Caco-2 (cell line): ENCODE measurements around the gene BRINP3. TPM values are rescaled to one million over a fixed set of nuclear protein-coding genes. Genes with fewer than 3 reads are reported as not detected.

Source experiments
- BruUV-seq: library from RNA; stranded (reverse); fragments of 400-500 nt; replicated peaks from 2 replicates; lab custom pipeline; 2021; lab: Mats Ljungman, UMichigan
- CTCF ChIA-PET: fragments of 300-600 bp; sonication (Branson Sonifier 250); formaldehyde crosslinking; loops from one replicate; lab custom pipeline; 2022; ENCODE audit warnings: antibody characterized with exemption; lab: Charles Lee
- POLR2A ChIA-PET: fragments of 300-600 bp; sonication (Branson Sonifier 250); formaldehyde crosslinking; loops from one replicate; lab custom pipeline; 2022; ENCODE audit warnings: antibody characterized with exemption; lab: Charles Lee
- DNase-seq, 2 experiments: peaks; one replicate each; pipeline versions ENCODE4 v3.0.0 to v3.0.0-alpha.2; 2020 to 2022
- H3K27me3 ChIP-seq: replicated peaks from 2 replicates; pipeline ENCODE4 v1.6.0; 2011; ENCODE audit warnings: low read length; ENCODE audit not compliant: control insufficient read depth, insufficient read depth
- H3K36me3 ChIP-seq: 2 replicates; pipeline ENCODE4 v1.5.1; 2011; ENCODE audit warnings: low read length; ENCODE audit not compliant: control insufficient read depth, insufficient read depth
- H3K4me1 ChIP-seq: fragments of 250-450 bp; sonication (Bioruptor Pico); 2 replicates; pipeline ENCODE4 v1.5.1; 2020; ENCODE audit warnings: mild to moderate bottlenecking
- H3K4me3 ChIP-seq: 2 replicates; pipeline ENCODE4 v1.5.1; 2011; ENCODE audit warnings: low read depth, mild to moderate bottlenecking, control low read depth, low read length
- H3K9me3 ChIP-seq: fragments of 250-450 bp; sonication (Bioruptor Pico); 2 replicates; pipeline ENCODE4 v1.5.1; 2020; ENCODE audit warnings: mild to moderate bottlenecking, moderate library complexity
- H3K27ac Mint-ChIP-seq: one replicate; pipeline ENCODE4 v1.8.0; 2022; ENCODE audit warnings: mixed read lengths; ENCODE audit not compliant: unreplicated experiment
- H3K27me3 Mint-ChIP-seq: one replicate; pipeline ENCODE4 v1.8.0; 2022; ENCODE audit warnings: mixed read lengths; ENCODE audit not compliant: insufficient read depth, unreplicated experiment
- H3K36me3 Mint-ChIP-seq: one replicate; pipeline ENCODE4 v1.8.0; 2022; ENCODE audit warnings: mild to moderate bottlenecking, mixed read lengths; ENCODE audit not compliant: insufficient read depth, unreplicated experiment
- H3K4me1 Mint-ChIP-seq: one replicate; pipeline ENCODE4 v1.8.0; 2022; ENCODE audit warnings: low read depth, mixed read lengths; ENCODE audit not compliant: unreplicated experiment
- H3K4me3 Mint-ChIP-seq: one replicate; pipeline ENCODE4 v1.8.0; 2022; ENCODE audit warnings: mild to moderate bottlenecking, moderate library complexity, mixed read lengths; ENCODE audit not compliant: unreplicated experiment
- H3K9me3 Mint-ChIP-seq: one replicate; pipeline ENCODE4 v1.8.0; 2022; ENCODE audit warnings: mixed read lengths; ENCODE audit not compliant: unreplicated experiment
- CTCF ChIP-seq, 2 experiments: fragments of 200-600 bp in 1 of 2; IDR thresholded peaks; 1 replicate in 1 of 2; 2 replicates in 1 of 2; pipeline versions ENCODE4 v1.5.1 to v1.8.0; 2011 to 2022; ENCODE audit warnings: antibody characterized with exemption in 1 of 2, control low read depth in 1 of 2, inconsistent platforms in 1 of 2, low read depth in 1 of 2, low read length in 1 of 2, mild to moderate bottlenecking in 1 of 2, moderate library complexity in 1 of 2; ENCODE audit not compliant: insufficient read depth in 1 of 2, severe bottlenecking in 1 of 2, unreplicated experiment in 1 of 2
- intact Hi-C: fragments of 100-400 bp; cut with micrococcal nuclease; formaldehyde crosslinking; loops from one replicate; pipeline ENCODE4 v1.10.0; 2022; ENCODE audit not compliant: unreplicated experiment
- total RNA-seq: library from RNA; stranded (reverse); gene quantifications from 2 replicates; pipeline ENCODE4 v1.2.3, GENCODE V29; 2022

The BRINP3 gene
- total RNA-seq, 1 experiment from 2014 or later = not detected

- TF ChIP-seq CTCF (IDR thresholded peaks at IDR 0.05; ENCODE audit: insufficient read depth in 1 of 2, low read depth in 1 of 2, low read length in 1 of 2, severe bottlenecking in 1 of 2, unreplicated experiment in 1 of 2) = no peak
- Histone ChIP-seq H3K4me1 (no peaks in the 10 kb centered on the region), H3K9me3 (no peaks in the 10 kb centered on the region), H3K27me3 (no peaks in the 10 kb centered on the region), H3K36me3 (no peaks in the 10 kb centered on the region), H3K4me3 (no peak overlapping the region)
- CTCF ChIA-PET = no interaction called here
- intact Hi-C loops = no loop called here
- no peak for DNase-seq
- POLR2A ChIA-PET = no interaction called here
- Mint-ChIP-seq H3K9me3 (no peaks in the 10 kb centered on the region), H3K4me1 (no peaks in the 10 kb centered on the region), H3K27me3 (peaks cover 4% of the 10 kb centered on the region), H3K4me3 (no peak overlapping the region), H3K27ac (no peak overlapping the region), H3K36me3 (no peaks in the 10 kb centered on the region)
- no TSS peak for BruUV-seq
Observed at GRCh38 chr1:190377991-190378390, 99.7 kb downstream of the BRINP3 start.

- POLR2A ChIA-PET = no interaction called here
- H3K9me3 Mint-ChIP-seq = no peaks in the 10 kb centered on the region
Observed at GRCh38 chr1:190377294-190377693, 100.4 kb downstream of the BRINP3 start.

GRCh38 chr1:190376044-190376443 lies 101.6 kb downstream of the BRINP3 start:
- no peak for DNase-seq
- H3K36me3 ChIP-seq = no peaks in the 10 kb centered on the region
- H3K4me1 ChIP-seq = no peaks in the 10 kb centered on the region
- no peaks in the 10 kb centered on the region for H3K4me1 Mint-ChIP-seq
- H3K9me3 ChIP-seq = no peaks in the 10 kb centered on the region
- H3K27ac Mint-ChIP-seq = no peak overlapping the region
- no peaks in the 10 kb centered on the region for H3K36me3 Mint-ChIP-seq
- H3K27me3 ChIP-seq = no peaks in the 10 kb centered on the region
- CTCF ChIA-PET = no interaction called here
- BruUV-seq = no TSS peak
- no peak for TF ChIP-seq CTCF (IDR thresholded peaks at IDR 0.05; ENCODE audit: insufficient read depth in 1 of 2, low read depth in 1 of 2, low read length in 1 of 2, severe bottlenecking in 1 of 2, unreplicated experiment in 1 of 2)
- peaks cover 4% of the 10 kb centered on the region for H3K27me3 Mint-ChIP-seq
- no peak overlapping the region for H3K4me3 Mint-ChIP-seq
- POLR2A ChIA-PET = no interaction called here
- no peaks in the 10 kb centered on the region for H3K9me3 Mint-ChIP-seq
- no peak overlapping the region for H3K4me3 ChIP-seq
- intact Hi-C loops = no loop called here

More at GRCh38 chr1:190377294-190377693, 100.4 kb downstream of the BRINP3 start:
- H3K27me3 ChIP-seq = no peaks in the 10 kb centered on the region
- no peaks in the 10 kb centered on the region for H3K4me1 Mint-ChIP-seq
- no peaks in the 10 kb centered on the region for H3K4me1 ChIP-seq
- no peaks in the 10 kb centered on the region for H3K36me3 ChIP-seq
- no peak for DNase-seq
- no TSS peak for BruUV-seq
- H3K27me3 Mint-ChIP-seq = peaks cover 4% of the 10 kb centered on the region
- intact Hi-C loops = no loop called here
- H3K4me3 Mint-ChIP-seq = no peak overlapping the region
- no peak overlapping the region for H3K27ac Mint-ChIP-seq
- no peak for TF ChIP-seq CTCF (IDR thresholded peaks at IDR 0.05; ENCODE audit: insufficient read depth in 1 of 2, low read depth in 1 of 2, low read length in 1 of 2, severe bottlenecking in 1 of 2, unreplicated experiment in 1 of 2)
- no peak overlapping the region for H3K4me3 ChIP-seq
- no peaks in the 10 kb centered on the region for H3K9me3 ChIP-seq
- no peaks in the 10 kb centered on the region for H3K36me3 Mint-ChIP-seq
- CTCF ChIA-PET = no interaction called here
